GM20000 (cell line): Measurements from ENCODE around the gene WDR44.

Experiments used
- DNase-seq: peaks from one replicate; pipeline ENCODE4 v3.0.0; 2012; ENCODE audit warnings: low spot score
- CTCF ChIP-seq: IDR thresholded peaks from 2 replicates; pipeline ENCODE4 v1.5.1; 2012; ENCODE audit warnings: mild to moderate bottlenecking, control low read depth; ENCODE audit errors: extremely low read depth, missing control alignments

WDR44 gene

DNA sequence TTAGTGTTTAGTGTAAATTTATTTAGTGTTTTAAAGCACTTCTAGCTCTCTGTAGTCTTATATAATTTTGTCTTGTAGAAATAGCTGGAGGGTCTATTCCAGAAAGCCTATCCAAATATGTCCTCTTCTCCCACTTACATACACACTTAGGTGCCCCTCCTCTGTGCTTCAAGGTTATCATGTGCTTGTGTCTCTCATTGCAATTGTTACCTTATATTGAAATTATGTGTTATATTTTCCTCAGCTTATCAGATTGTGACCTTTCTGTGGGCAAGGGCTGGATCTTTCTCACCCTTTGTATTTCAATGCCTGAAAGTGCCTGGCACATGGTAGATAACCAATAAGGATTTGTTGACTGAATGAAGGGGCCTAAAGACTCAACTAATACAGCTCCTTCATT, 18.4 kb downstream of the WDR44 start:
- no peak for DNase-seq
- no peak for TF ChIP-seq CTCF

GRCh38 chrX:118367338-118367737, 21.4 kb downstream of the WDR44 start:
- no peak for TF ChIP-seq CTCF
- DNase-seq: no peak

DNA sequence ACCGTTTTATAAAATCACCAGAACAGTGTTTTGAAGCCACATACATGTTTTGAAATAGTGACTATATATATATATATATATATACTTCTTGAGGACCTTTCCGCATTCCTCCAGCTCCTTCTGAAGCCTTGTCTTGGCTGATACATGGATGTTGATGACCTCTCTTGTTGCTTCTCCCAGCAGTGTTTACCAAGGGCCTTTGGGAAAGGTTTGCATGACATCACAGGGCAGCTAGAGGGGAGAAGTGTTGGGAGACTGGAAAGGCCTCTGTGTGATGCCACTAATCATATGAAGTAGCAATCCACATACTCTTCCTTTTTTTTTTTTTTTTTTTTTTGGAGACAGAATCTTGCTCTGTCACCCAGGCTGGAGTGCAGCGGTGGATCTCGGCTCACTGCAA, 22.5 kb downstream of the WDR44 start:
- no peak for TF ChIP-seq CTCF
- no peak for DNase-seq

GRCh38 chrX:118370921-118371624, 25.2 kb downstream of the WDR44 start:
- TF ChIP-seq CTCF: no peak

GRCh38 chrX:118373538-118373937, 27.6 kb downstream of the WDR44 start:
- TF ChIP-seq CTCF: no peak

More at GRCh38 chrX:118370921-118371624, 25.2 kb downstream of the WDR44 start:
- DNase-seq: no peak

DNA sequence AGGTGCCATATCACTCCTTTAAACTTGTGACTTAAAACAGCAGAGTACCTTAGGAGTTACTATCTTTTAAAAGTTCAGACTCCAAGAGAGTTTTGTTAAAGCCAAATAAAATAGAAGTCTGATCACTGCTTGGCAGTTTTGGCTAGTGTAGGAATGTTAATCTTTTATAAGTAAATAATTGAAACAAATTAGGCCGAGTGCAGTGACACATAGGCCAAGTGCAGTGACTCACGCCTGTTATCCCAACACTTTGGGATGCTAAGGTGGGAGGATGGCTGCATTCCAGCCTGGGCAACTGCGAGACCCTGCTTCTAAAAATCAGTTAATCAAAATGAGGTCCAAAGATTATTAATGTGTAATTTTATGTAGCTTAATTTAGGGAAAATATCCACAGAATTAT, 37.2 kb downstream of the WDR44 start:
- no peak for DNase-seq

More at GRCh38 chrX:118373538-118373937, 27.6 kb downstream of the WDR44 start:
- DNase-seq: no peak

GRCh38 chrX:118392716-118393115, 46.8 kb downstream of the WDR44 start:
- peak; percentile 5 for DNase-seq
- TF ChIP-seq CTCF: no peak

More for the DNA sequence above, 37.2 kb downstream of the WDR44 start:
- no peak for TF ChIP-seq CTCF
